ENCODE data around the gene IFT25. TPM values are rescaled to one million over a fixed set of nuclear protein-coding genes. Genes with fewer than 3 reads are reported as not detected.

Gene IFT25
- total and polyA plus RNA-seq, 2 experiments from 2014 or later = 28.2 to 109 TPM

DNA sequence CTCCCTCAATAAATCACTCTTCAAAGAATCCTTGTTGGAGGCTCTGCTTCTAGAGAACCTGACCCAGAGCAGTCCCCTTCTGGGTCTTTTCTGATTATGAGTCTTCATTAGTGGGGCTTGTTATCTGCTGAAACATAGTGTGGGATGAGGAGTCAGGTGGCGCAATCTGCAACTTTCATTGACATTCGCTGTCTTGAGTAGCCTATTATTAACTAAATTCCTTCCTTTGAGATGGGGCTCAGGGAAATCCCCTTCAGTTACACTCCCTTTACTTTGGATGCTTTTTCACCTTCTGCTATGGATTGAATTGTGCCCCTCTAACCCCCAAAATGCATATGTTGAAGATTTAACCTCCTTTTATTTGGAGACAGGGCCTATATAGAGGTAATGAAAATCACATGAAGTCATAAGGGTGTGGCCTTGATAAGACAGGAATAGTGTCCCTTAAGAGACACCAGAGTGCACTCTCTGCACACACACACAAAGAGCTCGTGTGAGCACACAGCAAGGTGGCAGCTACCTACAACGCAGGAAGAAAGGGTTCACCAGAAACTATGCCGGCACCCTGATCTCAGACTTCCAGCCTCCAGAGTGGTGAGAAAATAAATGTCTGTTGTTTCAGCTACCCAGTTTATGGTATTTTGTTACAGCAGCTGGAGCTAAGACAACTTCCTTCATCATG lies 32.0 kb downstream of the IFT25 start:
- Mint-ChIP-seq H3K27me3 (ENCODE audit: insufficient read depth, low read depth, poor library complexity) (peaks cover 5% of the 10 kb centered on the region), H3K36me3 (ENCODE audit: low read depth) (peaks cover 4% of the 10 kb centered on the region; the same call in 2 of the 3 replicates), H3K9me3 (no peaks in the 10 kb centered on the region), H3K27ac (peak overlapping the region; percentile 76), H3K4me3 (peak overlapping the region; percentile 50), H3K4me1 (peaks cover 33% of the 10 kb centered on the region)
- 0 out of 2 replicates have a peak, but pooled peaks cover 5% of the 10 kb centered on the region for H3K9me2 ChIP-seq (ENCODE audit: insufficient read depth)
- peak overlapping the region; percentile 14; the same call in 1 of the 2 replicates for H3K4me3 ChIP-seq
- ATAC-seq (peak; percentile 79), DNase-seq (ENCODE audit: low spot score) (peak; percentile 61)
- H4K20me1 ChIP-seq (replicated peaks; ENCODE audit: insufficient read depth) = no peaks in the 10 kb centered on the region
- peak overlapping the region; percentile 39 for H3K4me2 ChIP-seq
- no peak for TF ChIP-seq STAT1 (IDR thresholded peaks at IDR 0.05; ENCODE audit: unreplicated experiment)
- TF ChIP-seq, protein P1, sequence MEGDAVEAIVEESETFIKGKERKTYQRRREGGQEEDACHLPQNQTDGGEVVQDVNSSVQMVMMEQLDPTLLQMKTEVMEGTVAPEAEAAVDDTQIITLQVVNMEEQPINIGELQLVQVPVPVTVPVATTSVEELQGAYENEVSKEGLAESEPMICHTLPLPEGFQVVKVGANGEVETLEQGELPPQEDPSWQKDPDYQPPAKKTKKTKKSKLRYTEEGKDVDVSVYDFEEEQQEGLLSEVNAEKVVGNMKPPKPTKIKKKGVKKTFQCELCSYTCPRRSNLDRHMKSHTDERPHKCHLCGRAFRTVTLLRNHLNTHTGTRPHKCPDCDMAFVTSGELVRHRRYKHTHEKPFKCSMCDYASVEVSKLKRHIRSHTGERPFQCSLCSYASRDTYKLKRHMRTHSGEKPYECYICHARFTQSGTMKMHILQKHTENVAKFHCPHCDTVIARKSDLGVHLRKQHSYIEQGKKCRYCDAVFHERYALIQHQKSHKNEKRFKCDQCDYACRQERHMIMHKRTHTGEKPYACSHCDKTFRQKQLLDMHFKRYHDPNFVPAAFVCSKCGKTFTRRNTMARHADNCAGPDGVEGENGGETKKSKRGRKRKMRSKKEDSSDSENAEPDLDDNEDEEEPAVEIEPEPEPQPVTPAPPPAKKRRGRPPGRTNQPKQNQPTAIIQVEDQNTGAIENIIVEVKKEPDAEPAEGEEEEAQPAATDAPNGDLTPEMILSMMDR (conservative IDR thresholded peaks at IDR 0.05; ENCODE audit: low read depth in 2 of 2) = peak in 1 of 2 experiments; percentile 32; a peak in 2 of 4 replicates
- no peaks in the 10 kb centered on the region for H3K36me3 ChIP-seq (ENCODE audit: insufficient read depth)
- H3F3A ChIP-seq (replicated peaks; ENCODE audit: low read depth) = no peaks in the 10 kb centered on the region
- H3K27ac ChIP-seq (ENCODE audit: low read depth) = peak overlapping the region; percentile 1
- H3K27me3 ChIP-seq (ENCODE audit: insufficient read depth) = no peaks in the 10 kb centered on the region
- H3K4me1 ChIP-seq (ENCODE audit: insufficient read depth) = peaks cover 34% of the 10 kb centered on the region
- no peak overlapping the region for H2AFZ ChIP-seq
- H3K79me2 ChIP-seq (replicated peaks; ENCODE audit: insufficient read depth) = no peaks in the 10 kb centered on the region

DNA sequence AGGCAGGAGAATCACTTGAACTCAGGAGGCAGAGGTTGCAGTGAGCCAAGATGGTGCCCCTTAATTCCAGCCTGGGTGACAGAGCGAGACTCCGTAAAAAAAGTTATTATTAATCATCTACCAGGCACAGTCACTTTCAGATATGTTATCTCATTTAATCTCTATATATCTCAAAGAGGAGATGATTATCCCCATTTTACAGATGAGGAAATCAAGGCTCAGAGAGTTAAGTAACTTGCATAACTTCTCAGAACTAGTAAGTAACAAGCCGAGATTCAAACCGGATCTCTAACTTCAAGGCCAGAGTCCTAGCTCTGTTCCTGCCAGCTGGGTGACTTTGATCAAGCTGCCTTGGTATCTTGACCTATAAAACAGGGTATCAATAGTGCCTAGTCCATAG lies 34.1 kb downstream of the IFT25 start:
- DNase-seq (ENCODE audit: low spot score) (no peak), ATAC-seq (no peak)
- Histone ChIP-seq H2AFZ (no peak overlapping the region), H3K36me3 (ENCODE audit: insufficient read depth) (no peaks in the 10 kb centered on the region), H3K4me1 (ENCODE audit: insufficient read depth) (peaks cover 34% of the 10 kb centered on the region), H3K27ac (ENCODE audit: low read depth) (no peak overlapping the region), H3K4me2 (no peak overlapping the region), H3K9me2 (ENCODE audit: insufficient read depth) (0 out of 2 replicates have a peak, but pooled peaks cover 5% of the 10 kb centered on the region), H3K4me3 (no peak overlapping the region), H3K27me3 (ENCODE audit: insufficient read depth) (no peaks in the 10 kb centered on the region), H4K20me1 (replicated peaks; ENCODE audit: insufficient read depth) (no peaks in the 10 kb centered on the region), H3K79me2 (replicated peaks; ENCODE audit: insufficient read depth) (no peaks in the 10 kb centered on the region), H3F3A (replicated peaks; ENCODE audit: low read depth) (no peaks in the 10 kb centered on the region)
- H3K27me3 Mint-ChIP-seq (ENCODE audit: insufficient read depth, low read depth, poor library complexity) = peaks cover 5% of the 10 kb centered on the region
- peaks cover 33% of the 10 kb centered on the region for H3K4me1 Mint-ChIP-seq
- no peaks in the 10 kb centered on the region for H3K9me3 Mint-ChIP-seq
- H3K27ac Mint-ChIP-seq = no peak overlapping the region
- no peak overlapping the region for H3K4me3 Mint-ChIP-seq
- H3K36me3 Mint-ChIP-seq (ENCODE audit: low read depth) = peaks cover 4% of the 10 kb centered on the region; the same call in 1 of the 3 replicates
- TF ChIP-seq STAT1 (IDR thresholded peaks at IDR 0.05; ENCODE audit: unreplicated experiment) (no peak), JUNB (IDR thresholded peaks at IDR 0.05; ENCODE audit: unreplicated experiment) (no peak), ZNF114 (CRISPR knock-in tag; IDR thresholded peaks at IDR 0.05) (no peak), ZNF462 (CRISPR knock-in tag; IDR thresholded peaks at IDR 0.05) (no peak), CREB1 (CRISPR knock-in tag; IDR thresholded peaks at IDR 0.05; ENCODE audit: low read depth) (no peak), EZH2 (IDR thresholded peaks at IDR 0.05; ENCODE audit: low read depth, unreplicated experiment) (no peak), NANOG (IDR thresholded peaks at IDR 0.05; ENCODE audit: borderline replicate concordance) (no peak), EZH2phosphoT487 (IDR thresholded peaks at IDR 0.05; ENCODE audit: unreplicated experiment) (no peak), ZNF331 (CRISPR knock-in tag; IDR thresholded peaks at IDR 0.05; ENCODE audit: low read depth) (no peak), ETS1 (IDR thresholded peaks at IDR 0.05) (no peak)

Data from GM23338 (cell line).